Tibial artery (tissue), 4 donors: ENCODE data around the gene UVRAG.
A peak's percentile ranks its signal among the peaks of the same experiment; 100 is the strongest.

ENCODE experiments used
- DNase-seq, 2 donors: peaks; one replicate each; pipeline ENCODE4 v3.0.0-alpha.2; 2019
- H3K27ac ChIP-seq, 2 donors: fragments of 200-600 bp; sonication (generic) in 1 of 2; 1 replicate in 1 of 2; 2 replicates in 1 of 2; pipeline ENCODE4 v1.5.1; 2018 to 2019; ENCODE audit warnings: mild to moderate bottlenecking in 1 of 2
- H3K27me3 ChIP-seq, 2 donors: fragments of 200-600 bp; sonication (generic) in 1 of 2; one replicate each; pipeline versions ENCODE4 v1.5.1 to v1.6.0; 2016 to 2019
- H3K36me3 ChIP-seq, 3 donors: fragments of 200-600 bp; sonication (generic) in 2 of 3; one replicate each; pipeline ENCODE4 v1.5.1; 2016 to 2019; ENCODE audit warnings: mild to moderate bottlenecking in 2 of 3
- H3K4me1 ChIP-seq, 4 donors: fragments of 200-600 bp; sonication (generic) in 2 of 4; 1 replicate in 3 of 4; 2 replicates in 1 of 4; pipeline ENCODE4 v1.5.1; 2016 to 2019
- H3K4me3 ChIP-seq, 2 donors: fragments of 200-600 bp; sonication (generic) in 1 of 2; 1 replicate in 1 of 2; 2 replicates in 1 of 2; pipeline ENCODE4 v1.5.1; 2018 to 2019; ENCODE audit warnings: mild to moderate bottlenecking in 2 of 2
- H3K9me3 ChIP-seq, 3 donors: fragments of 200-600 bp; sonication (generic) in 1 of 3; one replicate each; pipeline ENCODE4 v1.5.1; 2016 to 2019
- intact Hi-C: fragments of 100-400 bp; cut with DNase I; formaldehyde crosslinking; loops from one replicate; pipeline ENCODE4 v1.15.0; 2023; ENCODE audit warnings: low total_unique reads
- TF ChIP-seq, protein P1 (sequence below), 2 experiments: fragments of 200-600 bp in 1 of 2; fragments of 450-650 bp in 1 of 2; IDR thresholded peaks; one replicate each; pipeline ENCODE4 v1.5.1; 2017 to 2019; ENCODE audit warnings: antibody characterized with exemption in 2 of 2, mild to moderate bottlenecking in 1 of 2, moderate library complexity in 1 of 2

Gene UVRAG

GRCh38 chr11:75815345-75816168 is 547 bp downstream of the UVRAG start:
- TF ChIP-seq, protein P1, sequence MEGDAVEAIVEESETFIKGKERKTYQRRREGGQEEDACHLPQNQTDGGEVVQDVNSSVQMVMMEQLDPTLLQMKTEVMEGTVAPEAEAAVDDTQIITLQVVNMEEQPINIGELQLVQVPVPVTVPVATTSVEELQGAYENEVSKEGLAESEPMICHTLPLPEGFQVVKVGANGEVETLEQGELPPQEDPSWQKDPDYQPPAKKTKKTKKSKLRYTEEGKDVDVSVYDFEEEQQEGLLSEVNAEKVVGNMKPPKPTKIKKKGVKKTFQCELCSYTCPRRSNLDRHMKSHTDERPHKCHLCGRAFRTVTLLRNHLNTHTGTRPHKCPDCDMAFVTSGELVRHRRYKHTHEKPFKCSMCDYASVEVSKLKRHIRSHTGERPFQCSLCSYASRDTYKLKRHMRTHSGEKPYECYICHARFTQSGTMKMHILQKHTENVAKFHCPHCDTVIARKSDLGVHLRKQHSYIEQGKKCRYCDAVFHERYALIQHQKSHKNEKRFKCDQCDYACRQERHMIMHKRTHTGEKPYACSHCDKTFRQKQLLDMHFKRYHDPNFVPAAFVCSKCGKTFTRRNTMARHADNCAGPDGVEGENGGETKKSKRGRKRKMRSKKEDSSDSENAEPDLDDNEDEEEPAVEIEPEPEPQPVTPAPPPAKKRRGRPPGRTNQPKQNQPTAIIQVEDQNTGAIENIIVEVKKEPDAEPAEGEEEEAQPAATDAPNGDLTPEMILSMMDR (IDR thresholded peaks at IDR 0.05), result no peak
- intact Hi-C loops, result loop anchor here (5.0 kb wide), 1 partner anchor 52 kb away; no protein-coding TSS in a partner anchor
- H3K4me1 ChIP-seq, result peaks cover 0 to 49% (median 11%) of the 10 kb centered on the region in 4 donors
- peak overlapping the region; percentile 91 to 94 for H3K27ac ChIP-seq
- no peaks in the 10 kb centered on the region for H3K36me3 ChIP-seq
- no peaks in the 10 kb centered on the region for H3K9me3 ChIP-seq
- peak in 1 of 2 donors; percentile 36 for DNase-seq
- H3K4me3 ChIP-seq, result peak overlapping the region; percentile 87 to 91
- H3K27me3 ChIP-seq, result no peaks in the 10 kb centered on the region

DNA sequence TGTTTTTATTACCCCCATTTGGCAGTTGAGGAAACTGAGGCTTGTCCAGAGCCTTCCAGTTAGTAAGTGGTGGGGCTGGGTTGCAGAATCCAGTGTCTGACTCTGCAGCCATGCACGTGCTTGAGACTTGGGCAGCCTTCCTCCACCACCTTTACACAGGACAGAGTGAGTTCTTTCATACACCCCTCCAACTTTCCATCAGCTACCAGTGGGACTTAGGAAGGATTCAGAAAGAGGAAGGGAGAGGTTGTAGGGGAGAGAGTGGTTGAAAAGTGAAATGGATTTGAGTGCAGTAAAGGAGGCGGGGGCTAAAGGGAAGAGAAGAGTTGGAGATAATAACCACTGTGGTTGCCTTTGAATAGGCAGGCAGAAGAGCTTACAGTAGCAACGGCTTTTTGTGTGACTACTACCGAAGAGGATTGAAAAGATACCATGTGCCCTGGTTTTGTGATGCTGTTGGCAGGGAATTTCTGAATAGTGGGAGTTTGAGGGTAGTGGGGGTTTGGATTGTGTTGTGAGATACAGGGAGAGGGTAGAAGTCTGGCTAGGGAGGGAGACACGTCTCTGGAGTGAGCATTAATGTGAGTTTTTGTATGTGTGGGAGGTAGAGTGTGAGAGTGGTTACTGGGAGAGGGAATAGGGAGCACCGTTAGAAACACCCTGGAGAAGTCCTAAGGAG is 1.7 kb downstream of the UVRAG start:
- H3K27me3 ChIP-seq, result no peaks in the 10 kb centered on the region
- peak overlapping the region in 1 of 2 donors; percentile 11 for H3K27ac ChIP-seq
- no peak for DNase-seq
- intact Hi-C loops, result loop anchor here (5.0 kb wide), 1 partner anchor 51 kb away; no protein-coding TSS in a partner anchor
- H3K9me3 ChIP-seq, result no peaks in the 10 kb centered on the region
- TF ChIP-seq, protein P1 (IDR thresholded peaks at IDR 0.05), result no peak
- H3K36me3 ChIP-seq, result no peaks in the 10 kb centered on the region
- peak overlapping the region; percentile 87 to 91 for H3K4me3 ChIP-seq
- peaks cover 0 to 59% (median 11%) of the 10 kb centered on the region in 4 donors for H3K4me1 ChIP-seq

- TF ChIP-seq, protein P1 (IDR thresholded peaks at IDR 0.05), result no peak
- H3K27me3 ChIP-seq, result no peaks in the 10 kb centered on the region
- no peak overlapping the region for H3K27ac ChIP-seq
- peaks cover 0 to 72% (median 11%) of the 10 kb centered on the region in 4 donors for H3K4me1 ChIP-seq
- H3K36me3 ChIP-seq, result no peaks in the 10 kb centered on the region
- intact Hi-C loops, result no loop called here
- no peak overlapping the region for H3K4me3 ChIP-seq
- H3K9me3 ChIP-seq, result no peaks in the 10 kb centered on the region
- DNase-seq, result peak in 1 of 2 donors; percentile 33
Observed at GRCh38 chr11:75820645-75821044, 5.6 kb downstream of the UVRAG start.

DNA sequence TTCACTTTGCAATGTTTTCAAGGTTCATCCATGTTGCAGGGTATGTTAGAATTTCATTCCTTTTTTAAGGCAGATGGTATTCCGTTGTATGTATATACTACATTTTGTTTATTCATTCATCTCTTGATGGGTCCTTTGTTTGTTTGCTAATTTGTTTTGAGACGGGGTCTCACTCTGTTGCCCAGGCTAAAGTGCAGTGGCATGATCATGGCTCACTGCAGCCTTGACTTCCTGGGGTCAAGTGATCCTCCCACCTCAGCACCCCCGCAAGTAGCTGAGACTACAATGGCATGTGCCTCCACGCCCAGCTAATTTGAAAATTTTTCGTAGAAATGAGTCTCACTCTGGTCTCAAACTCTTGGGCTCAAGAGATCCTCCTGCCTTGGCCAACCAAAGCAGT is 6.2 kb downstream of the UVRAG start:
- intact Hi-C loops, result no loop called here
- Histone ChIP-seq H3K36me3 (no peaks in the 10 kb centered on the region), H3K27ac (no peak overlapping the region), H3K4me3 (no peak overlapping the region), H3K27me3 (no peaks in the 10 kb centered on the region), H3K4me1 (peaks cover 0 to 74% (median 12%) of the 10 kb centered on the region in 4 donors), H3K9me3 (no peaks in the 10 kb centered on the region)
- TF ChIP-seq, protein P1 (IDR thresholded peaks at IDR 0.05), result no peak
- DNase-seq, result no peak

DNA sequence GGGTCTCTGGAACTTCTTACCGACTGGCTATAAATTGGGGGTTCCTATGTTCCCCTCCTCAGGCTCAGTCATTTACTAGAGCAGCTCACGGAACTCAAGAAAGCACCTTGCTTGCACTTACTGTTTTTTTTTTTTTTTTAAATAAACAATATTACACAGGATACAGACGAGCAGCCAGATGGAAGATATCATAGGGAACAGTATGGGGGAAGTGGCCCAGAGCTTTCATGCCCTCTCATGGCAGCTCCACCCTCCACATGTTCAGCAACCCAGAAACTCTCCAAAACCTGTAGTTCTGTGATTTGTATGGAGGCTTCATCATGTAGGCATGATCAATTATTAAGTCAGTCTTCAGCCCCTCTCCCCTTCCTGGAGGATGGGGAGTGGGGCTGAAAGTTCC is 7.5 kb downstream of the UVRAG start:
- Histone ChIP-seq H3K27ac (no peak overlapping the region), H3K4me1 (peaks cover 0 to 74% (median 13%) of the 10 kb centered on the region in 4 donors), H3K4me3 (no peak overlapping the region), H3K9me3 (no peaks in the 10 kb centered on the region), H3K36me3 (no peaks in the 10 kb centered on the region), H3K27me3 (no peaks in the 10 kb centered on the region)
- intact Hi-C loops, result no loop called here
- no peak for DNase-seq
- TF ChIP-seq, protein P1 (IDR thresholded peaks at IDR 0.05), result no peak
